ENCODE data around the gene ERG. TPM values are rescaled to one million over a fixed set of nuclear protein-coding genes. Genes with fewer than 3 reads are reported as not detected.

Gene ERG
- total and polyA plus RNA-seq, 2 donors (not counting 1 experiment from before 2014, with no cell fraction given), result under 0.01 TPM; not detected in 1

DNA sequence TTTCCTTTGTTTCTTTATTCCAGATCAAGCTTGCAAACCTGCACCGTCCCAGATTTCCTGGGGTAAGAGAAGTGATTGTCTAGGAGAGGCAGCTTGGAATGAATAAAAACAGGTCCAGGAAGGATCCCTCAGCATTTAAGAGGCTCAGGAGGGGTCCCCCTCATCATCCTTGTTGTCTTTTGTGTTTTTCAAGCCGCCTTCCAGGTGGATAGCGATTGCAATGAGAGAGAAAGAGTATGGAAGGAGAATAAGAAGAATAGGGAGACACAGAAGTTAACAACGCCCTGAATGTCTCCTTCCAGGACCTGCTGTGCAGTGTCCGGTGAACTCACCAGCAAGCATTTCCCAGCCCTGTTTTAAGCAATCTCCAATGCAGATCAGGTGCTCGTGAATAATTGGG, 8.5 kb downstream of the ERG start:
- Histone ChIP-seq H3K79me2 (ENCODE audit: control insufficient read depth, insufficient read depth, low read length) (no peaks in the 10 kb centered on the region), H3K9ac (ENCODE audit: insufficient read depth, low read length) (no peak overlapping the region), H3K9me3 (ENCODE audit: control insufficient read depth, insufficient read depth, low read depth, low read length) (no peaks in the 10 kb centered on the region), H3K27me3 (ENCODE audit: control insufficient read depth, insufficient read depth, low read length) (no peaks in the 10 kb centered on the region), H4K20me1 (ENCODE audit: control insufficient read depth, extremely low read depth, insufficient read depth, low read length) (no peaks in the 10 kb centered on the region), H2AFZ (ENCODE audit: low read length) (no peak overlapping the region), H3K27ac (ENCODE audit: insufficient read depth, low read length) (no peak overlapping the region), H3K4me2 (ENCODE audit: extremely low read depth, insufficient read depth, low read length) (no peak overlapping the region), H3K4me3 (replicated peaks in 1 of 4; ENCODE audit: control extremely low read depth in 1 of 4, insufficient read depth in 1 of 4, low read depth in 3 of 4, low read length in 4 of 4) (no peak overlapping the region), H3K4me1 (ENCODE audit: control insufficient read depth, extremely low read depth, insufficient read depth, low read length) (no peaks in the 10 kb centered on the region), H3K36me3 (ENCODE audit: control insufficient read depth, insufficient read depth, low read length) (no peaks in the 10 kb centered on the region)
- TF ChIP-seq EZH2 (IDR thresholded peaks at IDR 0.05; ENCODE audit: low read length, missing control alignments) (no peak), CTCF (conservative IDR thresholded peaks at IDR 0.05 in 1 of 2, IDR thresholded peaks at IDR 0.05 in 1 of 2; ENCODE audit: low read depth in 1 of 2, low read length in 2 of 2) (no peak)
- no peak for DNase-seq (ENCODE audit: low read depth in 2 of 2)

GRCh38 chr21:38489271-38489652, 9.0 kb downstream of the ERG start:
- H4K20me1 ChIP-seq (ENCODE audit: control insufficient read depth, extremely low read depth, insufficient read depth, low read length), result no peaks in the 10 kb centered on the region
- no peak for TF ChIP-seq EZH2 (IDR thresholded peaks at IDR 0.05; ENCODE audit: low read length, missing control alignments)
- H3K9ac ChIP-seq (ENCODE audit: insufficient read depth, low read length), result no peak overlapping the region
- no peak overlapping the region for H3K4me2 ChIP-seq (ENCODE audit: extremely low read depth, insufficient read depth, low read length)
- H3K9me3 ChIP-seq (ENCODE audit: control insufficient read depth, insufficient read depth, low read depth, low read length), result no peaks in the 10 kb centered on the region
- H3K79me2 ChIP-seq (ENCODE audit: control insufficient read depth, insufficient read depth, low read length), result no peaks in the 10 kb centered on the region
- H2AFZ ChIP-seq (ENCODE audit: low read length), result no peak overlapping the region
- no peaks in the 10 kb centered on the region for H3K27me3 ChIP-seq (ENCODE audit: control insufficient read depth, insufficient read depth, low read length)
- DNase-seq (ENCODE audit: low read depth in 2 of 2), result no peak
- H3K4me1 ChIP-seq (ENCODE audit: control insufficient read depth, extremely low read depth, insufficient read depth, low read length), result no peaks in the 10 kb centered on the region
- H3K36me3 ChIP-seq (ENCODE audit: control insufficient read depth, insufficient read depth, low read length), result no peaks in the 10 kb centered on the region
- no peak overlapping the region for H3K4me3 ChIP-seq (replicated peaks in 1 of 4; ENCODE audit: control extremely low read depth in 1 of 4, insufficient read depth in 1 of 4, low read depth in 3 of 4, low read length in 4 of 4)
- no peak overlapping the region for H3K27ac ChIP-seq (ENCODE audit: insufficient read depth, low read length)

- no peaks in the 10 kb centered on the region for H3K9me3 ChIP-seq (ENCODE audit: control insufficient read depth, insufficient read depth, low read depth, low read length)
- DNase-seq (ENCODE audit: low read depth in 2 of 2), result no peak
- H3K4me1 ChIP-seq (ENCODE audit: control insufficient read depth, extremely low read depth, insufficient read depth, low read length), result no peaks in the 10 kb centered on the region
- TF ChIP-seq EZH2 (IDR thresholded peaks at IDR 0.05; ENCODE audit: low read length, missing control alignments) (no peak), CTCF (conservative IDR thresholded peaks at IDR 0.05 in 1 of 2, IDR thresholded peaks at IDR 0.05 in 1 of 2; ENCODE audit: low read depth in 1 of 2, low read length in 2 of 2) (no peak)
- H3K9ac ChIP-seq (ENCODE audit: insufficient read depth, low read length), result no peak overlapping the region
- H3K4me3 ChIP-seq (replicated peaks in 1 of 4; ENCODE audit: control extremely low read depth in 1 of 4, insufficient read depth in 1 of 4, low read depth in 3 of 4, low read length in 4 of 4), result no peak overlapping the region
- H3K4me2 ChIP-seq (ENCODE audit: extremely low read depth, insufficient read depth, low read length), result no peak overlapping the region
- no peaks in the 10 kb centered on the region for H3K79me2 ChIP-seq (ENCODE audit: control insufficient read depth, insufficient read depth, low read length)
- no peak overlapping the region for H3K27ac ChIP-seq (ENCODE audit: insufficient read depth, low read length)
- no peaks in the 10 kb centered on the region for H3K36me3 ChIP-seq (ENCODE audit: control insufficient read depth, insufficient read depth, low read length)
- H2AFZ ChIP-seq (ENCODE audit: low read length), result no peak overlapping the region
- H3K27me3 ChIP-seq (ENCODE audit: control insufficient read depth, insufficient read depth, low read length), result no peaks in the 10 kb centered on the region
- no peaks in the 10 kb centered on the region for H4K20me1 ChIP-seq (ENCODE audit: control insufficient read depth, extremely low read depth, insufficient read depth, low read length)
These were observed 9.5 kb downstream of the ERG start for GRCh38 chr21:38488640-38489270.

Measured in fibroblast of lung (primary cell).